Mammary epithelial cell (primary cell): Measurements from ENCODE around the gene THADA.

Experiments used
- CTCF ChIP-seq, 2 donors: IDR thresholded peaks in 1 of 2; conservative IDR thresholded peaks in 1 of 2; 2 replicates each; pipeline ENCODE4 v1.5.1; 2011 to 2012; ENCODE audit warnings: inconsistent platforms in 2 of 2, low read length in 2 of 2, mild to moderate bottlenecking in 2 of 2, control low read depth in 1 of 2, low read depth in 1 of 2; ENCODE audit not compliant: insufficient read depth in 1 of 2; ENCODE audit errors: extremely low read depth in 1 of 2
- EZH2 ChIP-seq: IDR thresholded peaks from 2 replicates; pipeline ENCODE4 v1.6.1; 2012; ENCODE audit warnings: low read length, inconsistent platforms, borderline replicate concordance

GRCh38 chr2:43349904-43350303 lies 245.9 kb downstream of the THADA start:
- no peak for TF ChIP-seq EZH2
- TF ChIP-seq CTCF (conservative IDR thresholded peaks at IDR 0.05 in 1 of 2, IDR thresholded peaks at IDR 0.05 in 1 of 2; ENCODE audit: extremely low read depth in 1 of 2, insufficient read depth in 1 of 2, low read depth in 1 of 2, low read length in 2 of 2) = no peak
